Brain microvascular endothelial cell (primary cell): ENCODE data around the gene LIPE.

Experiments used
- DNase-seq: peaks from one replicate; pipeline ENCODE4 v3.0.0-alpha.2; 2020
- H3K27ac ChIP-seq: fragments of 250-450 bp; sonication (Bioruptor Pico); 2 replicates; pipeline ENCODE4 v1.5.1; 2020; ENCODE audit warnings: mild to moderate bottlenecking, moderate library complexity
- H3K27me3 ChIP-seq: fragments of 250-450 bp; sonication (Bioruptor Pico); replicated peaks from 2 replicates; pipeline ENCODE4 v1.5.1; 2020; ENCODE audit warnings: mild to moderate bottlenecking
- H3K36me3 ChIP-seq: fragments of 250-450 bp; sonication (Bioruptor Pico); replicated peaks from 2 replicates; pipeline ENCODE4 v1.5.1; 2020; ENCODE audit warnings: mild to moderate bottlenecking
- H3K4me3 ChIP-seq: 2 replicates; pipeline ENCODE4 v1.5.1; 2011; ENCODE audit warnings: low read depth, mild to moderate bottlenecking, control low read depth, low read length, moderate library complexity
- in situ Hi-C: cut with HindIII; loops from 2 replicates; pipeline ENCODE4 v1.10.0; 2017; ENCODE audit warnings: low sequenced_read_pairs, low pct_ligation_motif_present
- TF ChIP-seq, protein P1 (sequence below): IDR thresholded peaks from 2 replicates; pipeline ENCODE4 v1.5.1; 2011; ENCODE audit warnings: low read depth, mild to moderate bottlenecking, moderate library complexity, low read length, control low read depth, inconsistent platforms; ENCODE audit errors: missing control alignments

Gene LIPE

DNA sequence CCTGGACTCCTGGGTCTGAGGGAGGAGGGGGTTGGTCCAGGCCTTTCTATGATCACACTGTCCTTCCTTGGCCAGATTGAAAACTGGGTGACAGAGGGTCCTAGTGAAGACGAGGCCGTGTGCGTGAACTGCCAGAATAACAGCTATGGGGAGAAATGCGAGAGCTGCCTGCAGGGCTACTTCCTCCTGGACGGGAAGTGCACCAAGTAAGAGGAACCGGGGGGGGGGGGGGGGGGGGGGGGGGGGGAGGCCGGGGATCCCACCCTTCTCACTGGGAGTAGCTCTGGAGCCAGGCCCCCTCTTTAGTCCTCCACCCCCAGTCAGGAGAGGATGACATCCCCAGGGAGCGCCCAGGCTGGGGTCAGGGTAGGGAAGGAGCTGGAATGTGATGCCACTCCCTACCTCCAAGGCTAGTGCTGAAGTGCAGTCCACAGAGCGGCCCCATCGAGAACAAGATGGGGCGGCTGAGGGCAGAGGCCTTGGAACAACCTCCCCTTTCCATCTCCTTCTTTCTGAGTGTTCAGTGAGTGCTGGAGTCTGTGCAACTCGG is 56.5 kb downstream of the LIPE start:
- no peak for DNase-seq
- TF ChIP-seq, protein P1, sequence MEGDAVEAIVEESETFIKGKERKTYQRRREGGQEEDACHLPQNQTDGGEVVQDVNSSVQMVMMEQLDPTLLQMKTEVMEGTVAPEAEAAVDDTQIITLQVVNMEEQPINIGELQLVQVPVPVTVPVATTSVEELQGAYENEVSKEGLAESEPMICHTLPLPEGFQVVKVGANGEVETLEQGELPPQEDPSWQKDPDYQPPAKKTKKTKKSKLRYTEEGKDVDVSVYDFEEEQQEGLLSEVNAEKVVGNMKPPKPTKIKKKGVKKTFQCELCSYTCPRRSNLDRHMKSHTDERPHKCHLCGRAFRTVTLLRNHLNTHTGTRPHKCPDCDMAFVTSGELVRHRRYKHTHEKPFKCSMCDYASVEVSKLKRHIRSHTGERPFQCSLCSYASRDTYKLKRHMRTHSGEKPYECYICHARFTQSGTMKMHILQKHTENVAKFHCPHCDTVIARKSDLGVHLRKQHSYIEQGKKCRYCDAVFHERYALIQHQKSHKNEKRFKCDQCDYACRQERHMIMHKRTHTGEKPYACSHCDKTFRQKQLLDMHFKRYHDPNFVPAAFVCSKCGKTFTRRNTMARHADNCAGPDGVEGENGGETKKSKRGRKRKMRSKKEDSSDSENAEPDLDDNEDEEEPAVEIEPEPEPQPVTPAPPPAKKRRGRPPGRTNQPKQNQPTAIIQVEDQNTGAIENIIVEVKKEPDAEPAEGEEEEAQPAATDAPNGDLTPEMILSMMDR, result no peak
- Histone ChIP-seq H3K4me3 (no peak overlapping the region), H3K27me3 (no peaks in the 10 kb centered on the region), H3K36me3 (no peaks in the 10 kb centered on the region), H3K27ac (no peak overlapping the region)
- in situ Hi-C loops, result no loop called here

GRCh38 chr19:42370068-42370520 is 57.1 kb downstream of the LIPE start:
- H3K36me3 ChIP-seq, result no peaks in the 10 kb centered on the region
- no peak for DNase-seq
- TF ChIP-seq, protein P1, result no peak
- H3K27me3 ChIP-seq, result no peaks in the 10 kb centered on the region
- in situ Hi-C loops, result no loop called here
- no peak overlapping the region for H3K27ac ChIP-seq
- H3K4me3 ChIP-seq, result no peak overlapping the region

GRCh38 chr19:42369433-42370067 is 57.6 kb downstream of the LIPE start:
- TF ChIP-seq, protein P1, result no peak
- Histone ChIP-seq H3K4me3 (no peak overlapping the region), H3K27ac (no peak overlapping the region), H3K36me3 (no peaks in the 10 kb centered on the region), H3K27me3 (no peaks in the 10 kb centered on the region)
- in situ Hi-C loops, result no loop called here
- no peak for DNase-seq

GRCh38 chr19:42368765-42369164 is 58.4 kb downstream of the LIPE start:
- Histone ChIP-seq H3K27ac (no peak overlapping the region), H3K27me3 (no peaks in the 10 kb centered on the region), H3K4me3 (no peak overlapping the region), H3K36me3 (no peaks in the 10 kb centered on the region)
- TF ChIP-seq, protein P1, result no peak
- no peak for DNase-seq
- in situ Hi-C loops, result no loop called here

GRCh38 chr19:42368360-42368759 is 58.8 kb downstream of the LIPE start:
- TF ChIP-seq, protein P1, result no peak
- in situ Hi-C loops, result no loop called here
- Histone ChIP-seq H3K27me3 (no peaks in the 10 kb centered on the region), H3K36me3 (peaks cover under 1% of the 10 kb centered on the region), H3K4me3 (no peak overlapping the region), H3K27ac (no peak overlapping the region)
- no peak for DNase-seq

- TF ChIP-seq, protein P1, result no peak
- Histone ChIP-seq H3K27ac (no peak overlapping the region), H3K36me3 (peaks cover 5% of the 10 kb centered on the region), H3K4me3 (no peak overlapping the region), H3K27me3 (no peaks in the 10 kb centered on the region)
- no peak for DNase-seq
- in situ Hi-C loops, result no loop called here
These were observed 59.3 kb downstream of the LIPE start for GRCh38 chr19:42367929-42368328.
